CD1c-positive myeloid dendritic cell (primary cell): Measurements from ENCODE around the gene METTL6.
A peak's percentile ranks its signal among the peaks of the same experiment; 100 is the strongest.
"Not testable (repeated sequence)": the region's sequence is repeated elsewhere in the genome, so short reads cannot be mapped to it uniquely, and the experiment has no call there.

ENCODE experiments used
- DNase-seq: peaks from one replicate; pipeline ENCODE4 v3.0.0-alpha.2; 2016; ENCODE audit errors: extremely low spot score

The METTL6 gene

GRCh38 chr3:15403965-15404364 lies 23.4 kb downstream of the METTL6 start:
- no peak for DNase-seq

- no peak for DNase-seq
Observed at GRCh38 chr3:15403495-15403894, 23.8 kb downstream of the METTL6 start.

- DNase-seq: no peak
Observed at GRCh38 chr3:15401936-15402335, 25.4 kb downstream of the METTL6 start.

GRCh38 chr3:15399970-15400369 lies 27.4 kb downstream of the METTL6 start:
- no peak for DNase-seq

- DNase-seq: not testable (repeated sequence)
Observed at GRCh38 chr3:15398731-15399133, 28.6 kb downstream of the METTL6 start.

- not testable (repeated sequence) for DNase-seq
Observed at GRCh38 chr3:15393252-15393651, 34.1 kb downstream of the METTL6 start.

GRCh38 chr3:15391007-15391406 lies 36.3 kb downstream of the METTL6 start:
- DNase-seq: no peak

GRCh38 chr3:15390460-15390859 lies 36.9 kb downstream of the METTL6 start:
- no peak for DNase-seq

GRCh38 chr3:15388335-15388734 lies 39.0 kb downstream of the METTL6 start:
- DNase-seq: not testable (repeated sequence)

GRCh38 chr3:15387735-15388134 lies 39.6 kb downstream of the METTL6 start:
- no peak for DNase-seq

GRCh38 chr3:15387171-15387581 lies 40.2 kb downstream of the METTL6 start:
- DNase-seq: no peak

- DNase-seq: not testable (repeated sequence)
Observed at GRCh38 chr3:15386654-15386955, 40.7 kb downstream of the METTL6 start.

- DNase-seq: no peak
Observed at GRCh38 chr3:15385901-15386653, 41.3 kb downstream of the METTL6 start.

- not testable (repeated sequence) for DNase-seq
Observed at GRCh38 chr3:15385238-15385695, 42.1 kb downstream of the METTL6 start.

GRCh38 chr3:15384510-15385237 lies 42.7 kb downstream of the METTL6 start:
- DNase-seq: peak; percentile 38

GRCh38 chr3:15382405-15382923 lies 44.9 kb downstream of the METTL6 start:
- no peak for DNase-seq

- DNase-seq: no peak
Observed at GRCh38 chr3:15380980-15381890, 46.1 kb downstream of the METTL6 start.

- peak; percentile 99 for DNase-seq
Observed at GRCh38 chr3:15377961-15378791, 49.2 kb downstream of the METTL6 start.

- DNase-seq: no peak
Observed at GRCh38 chr3:15375461-15376000, 51.8 kb downstream of the METTL6 start.

GRCh38 chr3:15372918-15373317 lies 54.4 kb downstream of the METTL6 start:
- no peak for DNase-seq
